ENCODE data around the gene SERPINA4.

GRCh38 chr14:94611179-94611578, 49.9 kb downstream of the SERPINA4 start:
- no peak for TF ChIP-seq POLR2AphosphoS5 (IDR thresholded peaks at IDR 0.05)
- no peak for TF ChIP-seq EZH2 (IDR thresholded peaks at IDR 0.05; ENCODE audit: borderline replicate concordance, insufficient read depth, low read length, poor library complexity, severe bottlenecking)
- no peak for TF ChIP-seq EP300 (conservative IDR thresholded peaks at IDR 0.05; ENCODE audit: poor library complexity, severe bottlenecking)
